Kidney glomerular epithelial cell (primary cell): ENCODE data around the gene PIP4K2B.

Experiments used
- DNase-seq: peaks from one replicate; lab custom pipeline; 2025; lab: John Stamatoyannopoulos, UW

Gene PIP4K2B

GRCh38 chr17:38746004-38746848, 53.1 kb downstream of the PIP4K2B start:
- DNase-seq: no peak

GRCh38 chr17:38745545-38745944, 53.8 kb downstream of the PIP4K2B start:
- no peak for DNase-seq

- no peak for DNase-seq
Observed at GRCh38 chr17:38743556-38744171, 55.7 kb downstream of the PIP4K2B start.

DNA sequence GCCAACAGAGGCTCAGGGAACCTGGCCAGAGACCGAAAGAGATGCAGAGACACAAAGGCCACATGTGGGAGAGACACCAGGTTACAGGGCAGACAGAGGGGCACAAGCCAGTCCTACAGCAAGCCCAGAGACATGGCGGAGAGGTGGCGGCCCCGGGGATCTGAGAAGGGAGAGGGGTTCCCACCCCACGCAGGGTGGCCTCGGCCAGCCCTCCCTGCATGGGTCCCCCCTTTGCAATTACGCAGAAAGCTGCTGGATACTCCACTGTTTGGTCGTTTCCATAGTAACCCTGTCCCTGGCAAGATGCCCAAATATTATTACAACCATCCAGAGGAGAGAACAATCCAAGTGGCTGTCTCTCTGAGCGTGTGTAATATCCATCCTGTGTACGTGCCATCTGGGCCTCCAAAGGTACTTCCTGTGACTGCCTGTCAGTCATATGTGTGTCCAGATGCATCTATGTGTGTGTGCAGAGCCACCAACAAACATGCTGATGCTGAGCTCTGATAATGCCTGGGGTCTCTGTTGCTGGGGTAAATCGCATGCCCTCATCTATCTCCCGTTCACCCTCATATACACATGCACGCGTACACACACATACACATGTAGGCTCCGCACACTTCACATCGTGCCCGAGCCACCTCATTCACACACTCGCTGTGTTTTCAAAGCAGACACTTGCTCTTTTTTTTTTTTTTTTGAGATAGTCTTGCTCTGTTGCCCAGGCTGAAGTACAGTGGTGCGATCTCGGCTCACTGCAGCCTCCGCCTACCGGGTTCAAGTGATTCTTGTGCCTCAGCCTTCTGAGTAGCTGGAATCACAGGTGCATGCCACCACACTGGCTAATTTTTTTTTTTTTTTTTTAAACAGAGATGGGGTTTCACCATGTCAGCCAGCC, 56.7 kb downstream of the PIP4K2B start:
- no peak for DNase-seq

- no peak for DNase-seq
Observed at GRCh38 chr17:38741921-38742410, 57.4 kb downstream of the PIP4K2B start.

DNA sequence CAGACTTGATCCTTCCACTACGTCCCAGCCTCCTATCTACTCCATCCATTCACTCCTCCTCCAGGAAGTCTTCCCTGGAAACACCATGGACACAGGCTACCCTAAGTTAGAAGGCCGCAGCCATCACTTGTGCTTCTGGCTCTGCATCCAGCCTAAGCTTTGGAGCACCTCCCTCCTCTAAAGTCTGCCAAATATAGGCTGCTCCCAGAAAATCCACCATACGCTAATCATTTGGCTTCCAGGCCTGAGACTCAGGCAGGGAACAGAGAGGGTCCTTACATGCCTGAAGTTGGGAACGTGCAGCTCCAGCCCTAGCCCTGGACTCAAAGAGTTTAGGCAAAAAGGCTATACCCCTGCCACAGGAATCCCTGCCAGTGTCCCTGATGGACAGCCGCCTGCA, 57.9 kb downstream of the PIP4K2B start:
- DNase-seq: no peak

- no peak for DNase-seq
Observed at GRCh38 chr17:38740806-38741205, 58.5 kb downstream of the PIP4K2B start.

DNA sequence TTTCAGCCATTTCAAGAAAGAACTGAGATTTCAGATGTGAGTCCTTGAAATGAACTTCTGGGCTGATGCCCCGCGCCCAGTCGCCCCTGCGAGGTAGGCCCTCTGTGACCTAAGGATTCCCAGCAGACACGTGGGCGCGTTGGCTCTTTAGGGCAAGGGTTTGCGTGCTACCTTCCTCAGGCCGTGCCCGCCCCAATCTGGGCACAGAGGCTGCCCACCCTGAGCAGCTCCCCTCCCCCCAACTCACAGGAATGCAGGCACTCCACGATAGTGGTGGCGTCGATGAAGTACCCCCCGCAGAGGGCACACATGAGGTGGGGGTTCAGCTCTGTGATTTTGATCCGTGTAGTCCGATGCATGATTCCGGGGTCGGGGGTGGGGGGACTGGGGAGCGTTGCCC, 59.3 kb downstream of the PIP4K2B start:
- no peak for DNase-seq

DNA sequence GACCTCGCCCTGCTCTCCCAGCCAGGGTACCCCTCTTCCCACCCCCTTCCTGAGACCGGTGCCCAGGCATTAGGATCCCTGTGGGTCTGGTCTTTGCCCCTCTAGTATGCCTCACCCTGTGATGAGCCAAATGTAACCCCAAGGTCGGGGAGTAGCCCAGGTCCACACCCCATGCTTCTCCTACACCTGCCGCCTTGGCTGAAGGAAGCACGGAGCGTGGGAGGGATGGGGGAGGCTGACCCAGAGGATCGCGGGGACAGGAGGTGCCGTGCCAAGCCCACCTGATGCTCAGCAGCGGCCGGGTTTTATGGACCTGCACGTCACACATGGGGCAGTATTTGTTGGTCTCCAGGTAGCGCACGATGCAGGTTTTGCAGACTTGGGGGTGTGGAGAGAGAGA, 60.1 kb downstream of the PIP4K2B start:
- DNase-seq: no peak

DNA sequence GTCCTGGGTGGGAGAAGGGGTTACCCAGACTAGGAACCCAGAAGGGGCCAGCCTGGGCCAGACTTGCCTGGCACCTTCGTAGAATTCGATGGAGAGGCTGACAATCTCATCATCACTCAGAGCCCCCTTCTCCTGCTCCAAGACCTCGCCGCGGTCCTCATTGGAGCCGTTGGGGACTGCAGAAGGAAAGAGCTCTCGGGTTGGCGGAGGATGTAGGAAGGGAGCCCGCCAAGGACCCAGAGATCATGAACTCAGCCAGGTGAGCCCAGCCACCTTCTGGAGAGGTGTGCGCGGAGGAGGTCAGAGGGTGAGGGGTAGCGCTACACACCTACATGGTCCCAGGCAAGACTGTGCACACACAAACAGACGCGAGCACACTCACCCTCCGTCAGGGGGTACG, 60.7 kb downstream of the PIP4K2B start:
- DNase-seq: no peak

GRCh38 chr17:38738007-38738662, 61.2 kb downstream of the PIP4K2B start:
- DNase-seq: no peak

DNA sequence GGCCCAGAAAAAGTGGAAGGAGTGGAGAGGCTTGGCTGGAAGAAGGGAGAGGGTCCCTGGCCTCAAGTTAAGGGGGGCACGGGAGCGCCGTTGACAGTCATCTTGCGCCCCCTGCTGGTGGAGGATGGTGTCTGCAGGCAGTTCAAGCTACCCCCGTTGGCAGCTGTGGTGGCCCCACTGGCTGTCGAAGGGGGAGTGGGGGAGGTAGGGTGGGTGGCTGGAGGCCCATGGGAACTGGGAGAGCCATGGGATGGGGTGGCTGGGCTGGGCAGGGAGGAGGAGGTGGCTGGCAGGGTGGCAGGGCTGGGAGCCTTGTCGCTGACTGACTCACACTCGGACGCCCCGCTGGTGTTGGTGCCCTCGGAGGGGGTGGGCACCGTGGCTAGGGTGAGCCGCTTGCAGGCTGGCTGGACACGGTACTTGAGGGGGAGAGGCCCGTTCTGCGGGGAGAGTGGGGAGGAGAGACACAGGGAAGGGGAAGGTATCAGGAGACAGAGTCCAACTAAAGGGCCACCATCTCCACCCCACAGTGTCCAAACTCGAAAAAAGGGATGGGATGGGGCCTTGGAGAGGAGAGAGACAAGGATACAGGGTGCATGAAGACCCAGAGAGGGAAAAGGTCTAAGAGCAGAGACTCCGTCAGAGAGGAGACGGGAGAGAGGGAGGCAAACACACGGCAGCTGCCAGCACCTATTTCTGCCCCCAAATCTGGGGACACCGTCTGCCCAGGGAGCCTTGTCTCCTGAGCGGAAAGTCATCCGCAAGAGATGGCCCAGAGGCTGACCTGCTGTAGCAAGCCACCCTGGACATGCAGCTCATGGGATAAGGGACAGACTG, 64.0 kb downstream of the PIP4K2B start:
- DNase-seq: peak; percentile 4

DNA sequence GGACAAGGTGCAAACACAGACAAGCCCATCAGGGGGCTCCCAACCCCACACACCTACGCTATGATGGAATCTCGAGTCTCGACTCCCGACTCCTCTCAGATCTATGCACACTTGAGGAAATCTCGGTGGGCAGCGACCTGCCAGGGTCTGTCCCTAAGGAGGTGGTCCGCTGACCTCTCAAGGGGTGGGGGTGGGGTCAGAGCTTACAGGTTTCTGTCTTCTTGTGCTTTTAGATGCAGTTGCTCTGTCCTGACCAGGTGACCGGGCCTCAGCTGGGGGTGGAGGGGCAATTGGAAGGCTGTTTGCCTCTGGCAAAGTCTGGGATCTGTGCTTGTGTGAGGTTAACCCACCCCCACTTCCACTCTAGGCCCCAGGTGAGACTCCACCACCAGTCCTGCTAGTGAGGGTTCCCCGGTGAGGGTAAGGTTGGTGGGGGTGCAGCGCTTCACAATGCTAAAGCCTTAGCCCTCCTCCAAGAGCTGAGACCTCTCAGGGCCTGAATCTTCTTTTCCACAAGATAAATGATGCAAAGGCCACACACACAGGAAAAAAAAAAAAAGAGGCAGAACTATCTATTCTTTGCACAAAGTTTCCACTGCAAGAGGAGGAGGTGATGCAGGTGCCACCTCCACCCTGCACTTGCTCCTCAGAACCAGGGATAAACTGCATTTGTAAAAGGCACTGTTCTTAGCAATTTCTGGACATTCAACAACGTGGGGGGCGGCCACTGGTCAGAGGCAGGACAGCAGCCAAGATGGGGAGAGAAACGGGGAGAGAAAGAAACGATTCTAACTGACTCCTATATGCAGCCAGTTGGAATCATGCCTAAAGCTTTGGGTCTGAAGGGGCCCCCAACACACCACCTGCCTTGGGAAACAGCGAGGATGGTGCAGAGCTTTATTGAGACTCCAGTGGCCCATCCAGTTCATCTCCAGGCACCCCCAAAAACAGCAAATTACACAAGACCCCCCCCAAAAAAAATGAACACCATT, 65.1 kb downstream of the PIP4K2B start:
- no peak for DNase-seq

- DNase-seq: no peak
Observed at GRCh38 chr17:38733282-38733981, 65.9 kb downstream of the PIP4K2B start.

DNA sequence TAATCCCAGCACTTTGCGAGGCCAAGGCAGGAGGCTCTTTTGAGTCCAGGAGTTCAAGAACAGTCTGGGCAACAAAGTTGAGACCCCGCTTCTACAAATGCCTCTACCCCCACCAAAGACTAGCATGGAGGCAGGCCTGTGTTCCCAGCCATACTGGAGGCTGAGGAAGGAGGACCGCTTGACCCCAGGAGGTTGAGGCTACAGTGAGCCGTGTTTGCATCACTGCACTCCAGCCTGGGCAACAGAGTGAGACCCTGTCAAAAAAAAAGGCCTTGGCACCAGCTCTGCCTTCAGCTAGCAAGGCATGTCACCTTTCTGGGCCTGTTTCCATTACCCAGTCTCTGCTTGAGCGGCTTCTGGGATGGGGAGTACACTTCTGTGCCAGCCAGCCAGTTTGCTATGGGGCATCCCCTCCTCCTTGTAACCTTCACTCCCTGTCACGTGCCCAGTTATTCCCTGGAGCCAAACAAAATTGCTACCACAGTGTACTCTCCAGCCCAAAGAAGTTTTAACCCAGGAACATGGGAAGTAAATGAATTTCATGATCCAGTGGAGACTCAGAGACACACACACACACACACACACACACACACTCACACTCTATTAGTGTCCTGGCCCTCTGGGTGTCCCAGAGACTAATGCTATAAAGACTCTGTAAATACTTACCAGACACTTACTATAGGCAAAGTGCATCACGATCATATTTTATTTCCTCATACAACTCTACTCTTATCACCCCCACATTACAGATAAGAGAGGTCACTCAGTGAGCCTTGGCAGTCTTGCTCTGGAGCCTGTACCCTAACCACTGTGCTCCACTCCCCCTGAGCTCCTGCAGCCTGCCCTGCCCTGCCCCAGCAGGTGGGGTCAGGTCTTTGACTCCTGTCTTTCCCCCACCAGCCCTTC, 66.7 kb downstream of the PIP4K2B start:
- peak; percentile 17 for DNase-seq

GRCh38 chr17:38731526-38732294, 67.6 kb downstream of the PIP4K2B start:
- no peak for DNase-seq
